Mesodermal cell (in vitro differentiated cells): ENCODE measurements around the gene PPM1J.

Experiments
- H3K27ac ChIP-seq: 2 replicates; pipeline ENCODE4 v1.7.0; 2013; ENCODE audit warnings: mild to moderate bottlenecking, low read depth, low read length, moderate library complexity; ENCODE audit not compliant: severe bottlenecking
- H3K36me3 ChIP-seq: 2 replicates; pipeline ENCODE4 v1.7.1; 2013; ENCODE audit warnings: mild to moderate bottlenecking, low read length, moderate library complexity; ENCODE audit not compliant: control insufficient read depth, insufficient read depth
- H3K4me1 ChIP-seq: one replicate; pipeline ENCODE4 v1.7.1; 2013; ENCODE audit warnings: mild to moderate bottlenecking, low read length; ENCODE audit not compliant: insufficient read depth, control insufficient read depth, poor library complexity, severe bottlenecking
- H3K4me3 ChIP-seq: 2 replicates; pipeline ENCODE4 v1.7.0; 2013; ENCODE audit warnings: low read length, control low read depth, mild to moderate bottlenecking; ENCODE audit not compliant: insufficient read depth, poor library complexity, severe bottlenecking; ENCODE audit errors: extremely low read depth
- H3K9me3 ChIP-seq: 2 replicates; pipeline ENCODE4 v1.7.1; 2013; ENCODE audit warnings: mild to moderate bottlenecking, low read length, moderate library complexity; ENCODE audit not compliant: control insufficient read depth
- WGBS, 2 experiments: methylation state at CpG; one replicate each; pipeline ENCODE4 v1.1.5; 2013; ENCODE audit warnings: missing lambda C conversion rate in 2 of 2; ENCODE audit not compliant: insufficient coverage in 2 of 2; 5-methylcytosine and 5-hydroxymethylcytosine counted together

PPM1J gene

GRCh38 chr1:112666946-112667345 lies 48.2 kb downstream of the PPM1J start:
- Histone ChIP-seq H3K36me3 (peaks cover 91% of the 10 kb centered on the region), H3K4me1 (no peaks in the 10 kb centered on the region), H3K4me3 (no peak overlapping the region), H3K27ac (no peak overlapping the region), H3K9me3 (no peaks in the 10 kb centered on the region)
- WGBS, 2 experiments = 69% methylated on average over 2 of the region's 2 CpGs; no CpG with 5 or more reads in 1 of the 2 experiments

- WGBS, 2 experiments = 93 to 95% methylated on average over 2 to 3 of the region's 3 CpGs
- no peak overlapping the region for H3K4me3 ChIP-seq
- peaks cover 92% of the 10 kb centered on the region for H3K36me3 ChIP-seq
Measured at GRCh38 chr1:112665857-112666256, 49.3 kb downstream of the PPM1J start.

More at GRCh38 chr1:112665857-112666256, 49.3 kb downstream of the PPM1J start:
- Histone ChIP-seq H3K27ac (no peak overlapping the region), H3K4me1 (no peaks in the 10 kb centered on the region), H3K9me3 (no peaks in the 10 kb centered on the region)
